ENCODE results near the gene GPR35.
"Not testable (repeated sequence)": the region's sequence is repeated elsewhere in the genome, so short reads cannot be mapped to it uniquely, and the experiment has no call there.

The GPR35 gene

DNA sequence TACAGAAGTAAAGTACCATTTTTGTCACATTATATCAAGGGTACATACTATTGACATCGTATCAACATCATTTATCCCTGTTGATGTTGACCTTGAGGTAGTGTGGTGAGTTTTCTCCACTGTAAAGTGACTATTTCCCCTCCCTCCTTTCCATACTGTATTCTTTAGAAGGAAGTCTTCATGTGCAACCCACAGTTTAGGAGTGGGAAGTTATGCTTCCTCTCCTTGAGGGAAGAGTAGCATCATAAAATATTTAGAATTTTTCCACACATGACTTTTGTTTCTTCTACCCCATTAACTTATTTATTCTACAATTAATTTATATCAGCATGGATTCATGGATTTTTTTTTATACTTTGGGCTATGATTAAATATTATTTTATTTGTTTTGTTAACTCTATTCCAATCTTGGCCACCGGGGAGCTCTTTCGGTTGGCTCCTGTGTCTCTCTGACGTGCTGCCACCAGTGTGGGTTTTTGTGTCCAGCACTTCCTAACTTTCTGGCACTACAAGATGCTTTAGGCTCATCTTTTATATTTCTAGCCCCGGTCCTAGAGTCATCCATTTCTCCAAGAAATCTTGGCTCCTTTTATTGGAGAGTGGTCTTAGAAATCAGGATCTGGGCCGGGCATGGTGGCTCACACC, 38.4 kb downstream of the GPR35 start:
- no peak for DNase-seq (ENCODE audit: low spot score)

DNA sequence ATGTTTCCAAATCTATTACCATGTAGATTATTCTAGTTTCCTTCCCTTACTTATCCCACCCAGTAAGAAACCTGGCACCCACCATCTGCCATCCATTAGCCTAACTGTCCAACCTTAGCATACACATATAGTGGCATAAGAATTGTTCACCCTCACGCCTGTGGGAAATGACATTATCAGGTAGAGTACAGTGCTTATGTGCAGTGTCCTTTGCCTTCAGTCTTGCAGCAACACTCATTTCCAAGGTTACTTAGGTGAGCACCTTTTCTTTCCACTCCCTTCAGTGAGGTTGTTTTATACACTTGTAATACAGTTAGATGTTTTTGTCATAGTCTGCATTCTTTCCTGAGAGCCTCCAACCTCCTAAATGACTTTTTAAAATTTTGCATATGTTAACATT, 39.3 kb downstream of the GPR35 start:
- DNase-seq (ENCODE audit: low spot score) = no peak

GRCh38 chr2:240670402-240670801, 45.1 kb downstream of the GPR35 start:
- DNase-seq (ENCODE audit: low spot score) = no peak

GRCh38 chr2:240670950-240671349, 45.7 kb downstream of the GPR35 start:
- DNase-seq (ENCODE audit: low spot score) = no peak

- no peak for DNase-seq (ENCODE audit: low spot score)
Measured at GRCh38 chr2:240672076-240672700, 46.9 kb downstream of the GPR35 start.

GRCh38 chr2:240672701-240673190, 47.5 kb downstream of the GPR35 start:
- DNase-seq (ENCODE audit: low spot score) = no peak

GRCh38 chr2:240674461-240675184, 49.3 kb downstream of the GPR35 start:
- DNase-seq (ENCODE audit: low spot score) = not testable (repeated sequence)

GRCh38 chr2:240675345-240675744, 50.1 kb downstream of the GPR35 start:
- not testable (repeated sequence) for DNase-seq (ENCODE audit: low spot score)

DNA sequence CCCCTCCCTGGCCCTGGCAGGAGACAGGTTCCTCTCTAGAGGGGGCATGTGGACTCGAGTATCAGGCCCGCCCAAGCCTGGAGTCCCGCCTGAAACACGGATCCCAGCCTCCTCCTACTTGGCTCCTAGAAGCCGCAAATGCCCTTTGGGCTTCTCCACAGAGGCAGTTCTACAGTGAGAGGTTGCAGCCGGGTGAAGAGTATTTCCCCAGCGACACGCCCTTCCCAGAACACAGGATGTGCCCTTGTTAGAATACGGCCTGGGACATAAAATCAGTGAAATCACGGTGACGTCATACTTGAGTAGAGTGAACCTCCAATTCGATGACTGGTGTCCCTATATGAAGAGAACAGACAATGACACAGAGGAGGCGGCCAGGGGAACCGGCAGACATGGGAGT, 52.8 kb downstream of the GPR35 start:
- not testable (repeated sequence) for DNase-seq (ENCODE audit: low spot score)

- not testable (repeated sequence) for DNase-seq (ENCODE audit: low spot score)
Measured at GRCh38 chr2:240678909-240679308, 53.6 kb downstream of the GPR35 start.

- not testable (repeated sequence) for DNase-seq (ENCODE audit: low spot score)
Measured at GRCh38 chr2:240680185-240680584, 54.9 kb downstream of the GPR35 start.

All from activated CD4-positive, alpha-beta T cell treated with anti-CD3 and anti-CD28 coated beads, Interleukin-2, Interleukin-4, amounts not matched to agents 100 ng/mL and 50 ng/mL, durations not matched to agents 16 hours and 8 hours (primary cell).